Fibroblast of skin of left quadriceps (primary cell): ENCODE measurements around the gene TAS1R1.

Source experiments
- DNase-seq, 2 experiments: peaks; one replicate each; pipeline ENCODE4 v3.0.0-alpha.2; 2013; ENCODE audit warnings: low read depth in 2 of 2

Gene TAS1R1

DNA sequence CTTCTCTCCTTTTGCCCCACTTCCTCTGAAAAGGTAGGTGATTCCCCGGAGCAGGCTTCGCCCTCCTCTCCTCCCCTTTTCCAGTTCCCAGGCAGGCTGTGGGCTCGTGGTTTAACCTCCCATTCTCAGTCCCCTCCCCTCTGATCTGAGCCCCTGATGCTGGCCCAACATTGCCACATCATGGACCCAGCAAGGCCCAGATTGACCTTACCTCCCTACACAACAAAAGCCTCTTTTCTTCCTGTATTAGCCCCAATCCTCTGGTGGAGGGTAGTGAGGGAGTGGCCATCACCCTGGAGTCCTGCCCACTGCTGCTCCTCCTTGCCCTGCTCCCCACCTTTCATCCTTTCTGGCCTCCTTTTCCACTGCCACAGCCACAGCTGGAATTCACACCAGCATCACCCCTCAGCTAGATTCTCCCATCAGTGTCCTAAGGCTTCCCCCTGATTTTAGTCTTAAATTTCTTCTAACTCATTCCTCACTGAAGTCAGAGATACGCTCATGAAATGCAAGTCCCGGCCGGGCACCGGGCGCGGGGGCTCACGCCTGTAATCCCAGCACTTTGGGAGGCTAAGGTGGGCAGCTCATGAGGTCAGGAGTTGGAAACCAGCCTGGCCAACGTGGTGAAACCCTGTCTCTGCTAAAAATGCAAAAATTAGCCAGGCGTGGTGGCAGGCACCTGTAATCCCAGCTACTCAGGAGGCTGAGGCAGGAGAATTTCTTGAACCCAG, 17.7 kb downstream of the TAS1R1 start:
- no peak for DNase-seq

GRCh38 chr1:6574025-6574620, 19.0 kb downstream of the TAS1R1 start:
- no peak for DNase-seq

GRCh38 chr1:6574818-6575217, 19.7 kb downstream of the TAS1R1 start:
- no peak for DNase-seq

- DNase-seq: no peak
Observed at GRCh38 chr1:6577831-6578525, 22.9 kb downstream of the TAS1R1 start.

- no peak for DNase-seq
Observed at GRCh38 chr1:6578624-6579373, 23.7 kb downstream of the TAS1R1 start.

DNA sequence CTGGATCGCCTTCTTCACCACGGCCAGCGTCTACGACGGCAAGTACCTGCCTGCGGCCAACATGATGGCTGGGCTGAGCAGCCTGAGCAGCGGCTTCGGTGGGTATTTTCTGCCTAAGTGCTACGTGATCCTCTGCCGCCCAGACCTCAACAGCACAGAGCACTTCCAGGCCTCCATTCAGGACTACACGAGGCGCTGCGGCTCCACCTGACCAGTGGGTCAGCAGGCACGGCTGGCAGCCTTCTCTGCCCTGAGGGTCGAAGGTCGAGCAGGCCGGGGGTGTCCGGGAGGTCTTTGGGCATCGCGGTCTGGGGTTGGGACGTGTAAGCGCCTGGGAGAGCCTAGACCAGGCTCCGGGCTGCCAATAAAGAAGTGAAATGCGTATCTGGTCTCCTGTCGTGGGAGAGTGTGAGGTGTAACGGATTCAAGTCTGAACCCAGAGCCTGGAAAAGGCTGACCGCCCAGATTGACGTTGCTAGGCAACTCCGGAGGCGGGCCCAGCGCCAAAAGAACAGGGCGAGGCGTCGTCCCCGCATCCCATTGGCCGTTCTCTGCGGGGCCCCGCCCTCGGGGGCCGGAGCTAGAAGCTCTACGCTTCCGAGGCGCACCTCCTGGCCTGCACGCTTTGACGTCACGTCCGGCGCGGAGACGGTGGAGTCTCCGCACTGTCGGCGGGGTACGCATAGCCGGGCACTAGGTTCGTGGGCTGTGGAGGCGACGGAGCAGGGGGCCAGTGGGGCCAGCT, 24.4 kb downstream of the TAS1R1 start, which contains the start of gene ZBTB48:
Gene ZBTB48 (plus strand): TSS at position 621 of the 745 bp plus-strand sequence. CDS start 616 bp downstream, outside the sequence.
- peak; percentile 93 to 95 for DNase-seq

DNA sequence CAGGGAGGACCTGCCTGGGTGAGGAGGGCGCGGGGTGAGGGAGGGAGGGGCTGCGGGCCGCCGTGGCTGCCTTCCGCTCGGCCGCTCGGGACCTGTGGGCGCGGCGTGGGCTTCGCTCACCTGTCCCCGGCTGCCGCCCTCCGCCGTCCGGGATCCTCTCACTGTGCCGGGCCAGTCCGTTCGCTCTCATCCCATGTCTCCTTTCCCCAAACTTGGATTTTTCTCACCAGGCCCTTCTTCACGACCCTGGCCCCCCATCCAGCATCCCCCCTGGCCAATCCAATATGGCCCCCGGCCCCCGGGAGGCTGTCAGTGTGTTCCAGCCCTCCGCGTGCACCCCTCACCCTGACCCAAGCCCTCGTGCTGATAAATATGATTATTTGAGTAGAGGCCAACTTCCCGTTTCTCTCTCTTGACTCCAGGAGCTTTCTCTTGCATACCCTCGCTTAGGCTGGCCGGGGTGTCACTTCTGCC, 25.0 kb downstream of the TAS1R1 start:
- no peak for DNase-seq

- DNase-seq: no peak
Observed at GRCh38 chr1:6580593-6581409, 25.7 kb downstream of the TAS1R1 start.

GRCh38 chr1:6581561-6582305, 26.6 kb downstream of the TAS1R1 start:
- no peak for DNase-seq

DNA sequence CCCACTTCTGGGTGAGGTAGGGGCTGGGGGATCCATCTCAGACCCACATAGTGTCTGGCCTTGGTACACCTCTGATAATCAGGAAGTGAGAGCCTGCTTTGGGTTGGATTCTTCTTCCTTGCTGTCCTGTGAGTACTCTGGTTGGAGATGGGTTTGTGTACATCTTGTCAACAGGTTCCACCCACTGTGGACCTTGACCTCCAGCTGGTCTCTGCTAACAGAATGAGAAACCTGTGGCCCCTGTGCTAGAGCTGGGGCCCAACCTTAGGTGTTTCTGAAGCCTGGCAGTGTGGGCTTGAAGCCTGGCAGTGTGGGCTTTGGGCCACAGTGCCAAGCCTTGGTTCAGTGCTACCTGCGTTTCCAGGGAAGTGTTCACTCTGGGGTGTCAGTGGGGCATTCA, 27.3 kb downstream of the TAS1R1 start:
- DNase-seq: no peak

DNA sequence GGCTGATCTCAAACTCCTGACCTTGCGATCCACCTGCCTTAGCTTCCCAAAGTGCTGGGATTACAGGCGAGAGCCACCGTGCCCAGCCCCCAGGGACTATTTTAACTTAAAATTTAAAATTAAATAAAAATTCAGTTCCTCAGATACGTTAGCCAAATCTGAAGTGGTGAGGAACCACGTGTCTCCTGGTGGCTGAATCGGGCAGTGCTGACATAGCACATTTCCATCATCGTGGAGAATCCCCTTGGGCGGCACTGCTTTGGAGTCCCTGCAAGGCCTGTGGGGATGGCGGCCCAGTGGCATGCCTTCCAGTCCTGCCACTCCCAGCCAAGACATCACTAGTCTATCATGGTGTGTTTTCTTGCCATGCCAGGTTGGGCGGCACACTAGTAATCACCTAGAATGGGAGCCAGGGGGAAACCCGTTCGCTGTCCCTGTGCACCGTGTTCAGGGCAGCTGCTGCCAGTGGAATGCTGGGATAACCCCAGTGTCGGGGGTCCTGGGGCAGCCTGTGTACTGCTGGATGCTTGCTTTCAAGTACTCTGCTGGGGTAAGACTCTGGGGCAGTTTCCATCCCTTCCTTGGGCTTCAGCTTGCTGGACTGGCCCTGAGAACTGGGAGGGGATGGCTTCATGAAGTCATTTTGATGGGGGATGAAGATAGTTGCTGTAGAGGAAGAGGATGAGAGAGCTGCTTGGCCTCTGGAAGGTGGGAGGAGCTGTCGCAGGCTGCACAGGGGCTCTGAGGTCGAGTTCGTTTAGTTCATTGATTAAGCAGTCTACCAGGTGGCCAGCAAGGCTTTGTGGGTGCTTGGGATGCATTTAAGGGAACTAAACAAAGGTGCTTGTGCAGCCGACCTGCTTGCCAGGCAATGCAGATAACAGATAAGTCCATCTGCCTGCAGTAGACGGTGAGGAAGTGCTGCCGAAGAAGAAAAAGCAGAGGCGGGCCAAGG, 29.3 kb downstream of the TAS1R1 start:
- DNase-seq: no peak

GRCh38 chr1:6585081-6585722, 30.1 kb downstream of the TAS1R1 start:
- DNase-seq: no peak

- DNase-seq: no peak
Observed at GRCh38 chr1:6585841-6586240, 30.7 kb downstream of the TAS1R1 start.

GRCh38 chr1:6586404-6586816, 31.3 kb downstream of the TAS1R1 start:
- DNase-seq: no peak

DNA sequence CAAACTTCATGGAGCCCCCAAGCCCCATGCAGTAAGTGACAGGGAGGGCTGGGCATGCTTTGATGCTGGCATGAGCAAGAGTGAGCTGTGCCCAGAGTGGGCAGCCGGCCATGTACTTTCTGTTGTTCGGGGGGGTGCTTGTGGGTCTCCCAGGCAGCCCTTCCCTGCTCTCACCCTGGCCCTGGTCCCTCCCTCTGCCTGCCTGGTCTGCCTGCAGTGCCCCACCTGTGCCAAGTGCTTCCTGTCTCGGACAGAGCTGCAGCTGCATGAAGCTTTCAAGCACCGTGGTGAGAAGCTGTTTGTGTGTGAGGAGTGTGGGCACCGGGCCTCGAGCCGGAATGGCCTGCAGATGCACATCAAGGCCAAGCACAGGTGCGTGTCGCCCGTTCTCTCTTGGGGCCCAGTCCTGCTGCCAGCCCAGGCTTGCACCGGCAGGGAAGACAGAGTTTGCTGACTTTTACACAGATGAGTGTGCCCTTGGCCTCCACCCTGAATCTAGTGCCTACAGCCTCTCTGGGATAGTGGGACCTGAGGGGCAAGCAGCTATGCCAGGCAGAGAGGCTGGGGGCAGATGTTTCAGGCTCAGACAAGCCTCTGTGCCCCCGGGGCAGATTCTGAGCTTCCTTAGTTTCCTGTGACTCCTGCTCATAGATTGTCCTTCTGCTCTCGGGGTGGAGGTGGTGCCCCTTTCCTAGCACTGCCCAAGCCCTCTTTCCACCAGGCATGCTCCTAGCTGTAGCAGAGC, 32.3 kb downstream of the TAS1R1 start:
- DNase-seq: no peak

DNA sequence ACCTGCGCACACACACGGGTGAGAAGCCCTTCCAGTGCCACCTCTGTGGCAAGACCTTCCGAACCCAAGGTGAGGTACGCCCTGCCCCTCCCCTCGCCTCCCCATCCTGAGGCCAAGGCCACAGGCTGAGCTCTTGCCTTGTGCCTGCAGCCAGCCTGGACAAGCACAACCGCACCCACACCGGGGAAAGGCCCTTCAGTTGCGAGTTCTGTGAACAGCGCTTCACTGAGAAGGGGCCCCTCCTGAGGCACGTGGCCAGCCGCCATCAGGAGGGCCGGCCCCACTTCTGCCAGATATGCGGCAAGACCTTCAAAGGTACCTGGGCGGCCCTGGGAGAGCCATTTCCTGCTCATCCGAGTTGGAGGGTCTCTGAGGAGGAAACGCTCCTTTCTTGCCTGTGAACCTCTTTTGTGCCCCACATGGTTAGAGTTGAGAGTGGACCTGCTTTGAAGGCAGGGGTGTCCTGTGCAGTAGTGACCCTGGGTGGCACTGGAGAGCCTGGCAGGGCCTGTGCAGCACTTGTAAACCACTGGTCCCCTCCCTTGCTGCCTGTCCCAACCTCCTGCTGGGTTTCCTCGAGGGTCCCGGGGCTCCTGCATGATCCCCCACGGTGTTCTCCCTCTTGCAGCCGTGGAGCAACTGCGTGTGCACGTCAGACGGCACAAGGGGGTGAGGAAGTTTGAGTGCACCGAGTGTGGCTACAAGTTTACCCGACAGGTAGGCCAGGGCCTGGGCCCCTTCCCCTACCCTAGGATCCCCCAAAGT, 33.2 kb downstream of the TAS1R1 start:
- no peak for DNase-seq
